GM19351 (cell line): ENCODE measurements around the gene VANGL2.

Experiments
- ATAC-seq: cut with Tn5 transposase; IDR thresholded peaks from one replicate; pipeline ENCODE4 v1.9.1; 2021; ENCODE audit warnings: mild to moderate bottlenecking, moderate library complexity; ENCODE audit not compliant: unreplicated experiment

Gene VANGL2

DNA sequence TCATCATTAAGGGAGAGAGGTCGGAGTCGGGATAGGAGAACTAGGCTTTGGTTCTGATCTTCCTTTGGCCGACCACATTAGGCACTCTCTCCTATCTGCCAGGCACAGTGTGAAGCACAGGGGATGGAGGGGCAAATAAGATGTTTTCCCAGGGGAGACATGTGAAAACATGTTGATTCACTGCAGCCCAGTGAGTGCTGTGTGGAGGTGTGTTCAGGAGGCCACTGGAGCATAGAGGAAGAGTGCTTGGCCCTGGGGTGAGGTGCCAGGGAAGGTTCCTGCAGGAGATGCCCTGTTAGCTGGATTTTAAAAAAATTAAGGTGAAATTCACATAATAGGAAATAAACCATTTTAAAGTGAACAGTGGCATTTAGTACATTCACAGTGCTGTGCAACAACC is 3.7 kb downstream of the VANGL2 start:
- ATAC-seq, result no peak

DNA sequence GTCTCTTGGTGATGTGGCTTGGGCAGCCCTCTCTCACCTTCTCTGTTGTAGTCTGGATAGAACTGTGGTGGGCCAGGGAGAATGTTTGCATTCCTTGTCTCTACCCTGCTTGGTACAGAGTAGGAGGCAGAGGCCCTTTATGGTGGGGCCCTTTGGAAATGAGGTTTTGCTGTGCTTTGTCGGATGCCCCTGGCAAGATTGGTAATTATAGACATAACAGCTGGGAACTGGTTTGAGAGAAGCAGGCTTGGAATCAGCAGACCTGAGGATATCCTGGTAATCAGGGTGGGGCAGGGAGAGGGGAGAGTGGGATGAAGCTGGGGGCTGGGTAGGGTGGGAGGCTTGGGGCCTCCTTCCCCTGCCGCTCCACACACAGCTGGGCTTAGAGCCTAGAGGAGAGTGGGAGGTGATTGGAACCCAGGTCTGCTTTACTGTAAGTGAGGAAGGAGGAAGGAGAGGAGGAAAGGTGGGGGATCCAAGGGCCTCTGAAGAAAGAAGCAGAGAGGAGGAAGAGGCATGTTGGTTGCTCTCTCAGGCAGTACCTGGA is 5.0 kb downstream of the VANGL2 start:
- ATAC-seq, result no peak

DNA sequence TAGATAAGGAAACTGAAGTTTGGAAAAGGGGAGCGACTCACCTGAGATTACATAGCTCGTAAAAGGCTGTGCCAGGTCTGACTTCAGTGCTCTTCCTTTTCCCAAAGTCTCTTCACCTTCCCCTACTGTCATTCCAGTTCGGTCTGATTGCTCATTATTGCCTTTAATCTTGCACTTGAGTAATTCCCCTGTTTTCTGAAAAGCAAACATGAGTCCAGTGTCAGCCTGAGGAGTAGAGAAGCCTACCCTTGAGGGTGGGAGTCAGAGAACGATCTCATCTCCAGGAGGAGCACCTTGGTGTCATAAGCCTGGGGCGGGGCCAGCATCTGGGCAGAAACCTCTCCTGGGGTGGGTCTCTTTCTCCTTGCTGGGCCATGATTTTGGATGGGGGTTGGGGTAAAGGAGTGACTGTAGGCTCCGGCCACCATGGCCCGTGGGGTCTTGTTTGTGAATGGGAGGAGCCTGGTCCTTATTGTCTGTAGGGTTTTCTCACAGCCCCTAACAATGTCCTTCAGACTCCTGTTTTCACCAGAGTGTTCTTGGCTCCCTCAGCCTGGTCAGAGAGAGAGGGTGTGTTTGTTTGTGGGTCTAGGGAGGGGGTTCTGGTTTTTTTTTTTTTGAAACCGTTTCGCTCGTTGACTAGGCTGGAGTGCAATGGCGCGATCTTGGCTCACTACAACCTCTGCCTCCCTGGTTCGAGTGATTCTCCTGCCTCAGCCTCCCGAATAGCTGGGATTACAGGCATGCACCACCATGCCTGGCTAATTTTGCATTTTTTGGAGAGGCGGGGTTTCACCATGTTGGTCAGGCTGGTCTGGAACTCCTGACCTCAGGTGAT is 6.0 kb downstream of the VANGL2 start:
- ATAC-seq, result no peak

DNA sequence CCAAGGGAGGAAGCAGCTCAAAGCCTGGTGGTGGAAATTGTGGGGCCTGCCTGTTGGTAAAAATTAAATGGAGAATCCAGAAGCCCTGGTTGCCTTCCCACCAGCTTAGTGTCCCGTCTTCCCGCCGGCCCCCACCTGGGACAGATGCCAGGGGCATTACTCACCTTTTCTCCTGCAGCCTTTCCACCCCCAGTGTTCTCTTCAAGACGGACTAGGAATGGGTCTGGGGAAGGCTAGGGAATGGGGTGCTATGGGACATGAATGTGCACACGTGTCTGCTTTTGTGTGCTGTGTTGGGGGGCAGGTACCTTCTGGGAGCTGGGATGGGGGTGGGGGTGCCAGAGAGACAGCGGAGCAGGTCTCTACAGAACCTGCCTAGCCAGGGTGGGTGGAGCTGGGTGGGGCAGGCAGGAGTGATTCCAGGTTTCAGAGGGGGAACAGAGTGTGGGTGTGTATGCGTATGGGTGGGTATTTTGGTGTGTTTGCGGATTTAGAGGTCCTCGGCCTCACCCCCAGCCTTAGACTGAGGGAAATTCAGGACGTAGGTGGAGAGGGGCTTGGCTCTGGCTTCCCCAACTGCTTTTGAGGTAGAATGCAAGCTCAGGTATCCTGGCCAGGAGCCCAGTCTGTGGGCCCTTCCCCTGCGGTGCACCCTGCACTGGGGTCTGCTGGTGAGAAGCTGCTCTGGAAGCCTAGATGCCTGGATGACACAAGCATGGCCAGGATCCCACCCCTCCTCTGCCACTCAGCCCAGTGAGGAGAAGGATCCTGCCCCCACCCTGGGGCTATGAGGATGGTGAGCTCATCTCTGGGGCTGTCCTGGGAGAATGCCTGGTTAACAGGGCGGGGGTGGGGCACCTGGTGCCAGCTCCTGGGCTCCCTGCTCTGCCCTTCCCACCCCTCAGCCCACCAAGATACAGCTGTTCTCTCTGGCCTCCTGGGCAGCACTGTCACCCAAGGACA is 7.8 kb downstream of the VANGL2 start:
- ATAC-seq, result no peak

DNA sequence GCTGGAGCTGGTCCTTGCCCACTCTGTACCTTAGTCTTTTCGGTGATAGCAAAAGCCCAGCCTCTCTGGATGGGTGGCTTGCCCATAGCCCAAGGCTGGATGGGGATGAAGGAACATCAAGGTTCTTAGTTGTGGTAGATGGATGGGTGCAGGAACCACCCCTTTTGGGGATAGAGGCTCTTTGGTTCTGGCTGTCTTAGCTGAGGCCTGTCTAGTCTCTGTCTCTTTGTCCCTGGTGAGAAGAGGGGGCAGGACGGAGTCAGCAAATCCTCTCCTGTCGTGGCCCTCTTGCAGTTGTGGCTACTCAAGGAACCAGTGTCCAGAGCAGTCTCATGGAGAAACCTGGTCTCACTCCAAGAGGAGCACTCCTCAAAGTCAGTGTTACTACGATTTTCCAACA is 8.5 kb downstream of the VANGL2 start:
- no peak for ATAC-seq

DNA sequence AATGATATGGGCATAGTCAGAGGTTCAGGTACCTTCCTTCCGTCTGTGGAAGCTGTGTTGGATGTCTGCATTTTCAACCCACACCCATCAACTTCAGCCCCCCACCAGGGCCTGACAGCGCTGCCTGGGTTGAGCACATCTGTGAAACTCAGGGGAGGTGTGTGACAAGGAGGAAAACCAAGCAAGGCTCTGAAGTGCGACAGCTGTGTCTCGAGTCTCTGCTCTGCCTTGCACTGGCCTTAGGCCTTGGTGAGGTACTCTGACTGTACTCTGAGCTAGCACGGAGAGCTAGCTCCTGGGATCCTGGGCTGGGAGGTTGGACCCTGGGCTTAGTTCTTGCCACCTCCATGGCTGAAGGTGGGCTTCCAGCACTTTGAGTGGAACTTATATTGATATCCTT is 9.1 kb downstream of the VANGL2 start:
- no peak for ATAC-seq

DNA sequence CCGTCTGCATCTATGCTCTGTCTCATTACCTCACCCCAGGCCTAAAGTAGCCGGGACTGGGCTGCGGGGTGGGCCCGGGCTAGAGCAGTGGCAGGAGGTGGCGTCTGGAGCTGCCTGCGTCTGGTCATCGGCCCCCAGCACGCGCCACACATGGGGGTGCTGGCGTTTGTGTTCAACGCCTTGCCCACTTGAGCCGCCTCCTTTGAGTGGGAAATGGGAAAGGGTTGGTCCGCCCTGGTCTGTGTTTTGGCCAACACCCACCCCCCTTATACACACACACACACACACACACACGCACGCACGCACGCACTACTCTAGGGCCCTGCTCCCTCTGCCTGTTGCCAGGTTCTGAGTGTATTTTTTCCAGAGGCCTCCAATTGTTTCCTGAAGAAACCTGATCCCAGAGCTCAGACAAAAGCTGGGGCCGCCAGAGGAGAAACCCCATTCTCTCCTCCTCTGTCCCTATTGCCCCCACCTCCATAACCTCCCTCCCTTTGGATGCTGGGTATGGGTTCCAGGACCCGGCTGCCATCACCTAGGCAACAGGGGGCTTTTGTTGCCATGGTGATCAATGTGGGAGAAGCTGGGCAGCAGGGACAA is 10.1 kb downstream of the VANGL2 start:
- no peak for ATAC-seq

DNA sequence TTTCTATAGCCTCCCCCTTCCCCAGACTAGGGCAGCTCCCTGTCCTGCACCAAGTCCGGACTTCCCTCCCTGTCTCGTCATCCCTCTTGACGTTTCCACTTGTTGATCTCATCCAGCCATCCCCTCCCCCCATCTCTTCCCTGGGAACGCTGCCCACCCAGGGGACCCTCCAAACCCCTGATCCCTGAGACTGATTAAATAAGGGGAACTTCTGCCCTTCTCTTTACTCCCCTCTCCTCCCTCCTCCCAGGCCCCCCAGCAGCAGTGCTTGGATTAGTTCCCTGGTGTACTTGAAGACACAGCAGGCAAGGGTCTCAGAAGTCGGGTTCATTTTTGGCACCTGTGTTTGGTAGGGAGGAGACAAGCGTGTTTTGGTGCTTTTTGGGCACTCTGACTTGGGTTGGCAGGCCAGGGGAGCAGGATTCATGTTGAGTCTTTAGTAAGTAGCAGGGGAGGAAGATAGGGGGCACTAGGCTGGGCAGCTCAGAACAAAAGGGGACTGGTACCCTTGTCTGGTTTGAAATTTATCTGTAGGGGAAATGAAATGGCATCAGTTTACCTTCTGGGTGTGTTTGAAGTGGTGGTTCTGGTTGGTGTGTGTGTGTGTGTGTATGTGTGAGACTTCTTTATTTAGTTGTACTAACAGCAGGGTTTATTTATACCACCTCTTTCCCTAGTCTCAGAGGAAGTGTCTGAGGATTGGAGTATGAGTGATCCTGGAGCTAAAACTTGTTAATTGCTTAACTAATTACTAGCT is 11.1 kb downstream of the VANGL2 start:
- no peak for ATAC-seq

DNA sequence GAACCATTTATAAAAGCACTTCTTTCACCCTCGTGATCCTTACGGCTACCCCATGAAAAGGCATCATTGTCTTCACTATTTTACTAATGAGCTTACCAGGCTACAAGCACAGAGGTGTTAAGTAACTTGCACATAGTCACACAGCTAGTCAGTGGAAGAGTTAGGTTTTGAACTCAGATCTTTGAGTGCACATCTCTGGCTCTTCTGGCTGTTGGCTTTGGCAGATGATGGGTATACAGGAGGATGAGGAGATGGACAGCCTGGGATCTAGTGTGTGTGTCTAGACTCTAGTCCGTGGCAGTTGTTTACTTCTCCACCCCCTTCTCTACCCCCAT is 11.6 kb downstream of the VANGL2 start:
- ATAC-seq, result no peak

DNA sequence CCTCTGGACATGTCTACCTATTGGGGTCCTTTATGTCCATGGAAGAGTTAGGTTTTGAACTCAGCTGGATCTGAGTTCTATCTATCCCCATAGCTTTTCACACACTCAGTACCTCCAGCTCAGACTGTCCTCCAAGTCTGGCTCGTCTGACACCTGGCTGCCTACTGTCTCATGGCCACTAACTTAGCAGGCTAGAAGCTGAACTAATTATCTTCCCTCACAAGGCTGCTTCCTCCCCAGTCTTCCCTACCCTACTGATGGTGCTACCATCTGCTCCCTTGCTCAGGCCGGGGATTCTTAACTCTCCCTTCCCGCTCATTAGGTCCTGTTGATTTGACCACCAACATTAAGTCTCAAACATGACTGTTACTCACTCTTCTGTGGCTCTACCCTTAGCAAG is 13.4 kb downstream of the VANGL2 start:
- ATAC-seq, result no peak

DNA sequence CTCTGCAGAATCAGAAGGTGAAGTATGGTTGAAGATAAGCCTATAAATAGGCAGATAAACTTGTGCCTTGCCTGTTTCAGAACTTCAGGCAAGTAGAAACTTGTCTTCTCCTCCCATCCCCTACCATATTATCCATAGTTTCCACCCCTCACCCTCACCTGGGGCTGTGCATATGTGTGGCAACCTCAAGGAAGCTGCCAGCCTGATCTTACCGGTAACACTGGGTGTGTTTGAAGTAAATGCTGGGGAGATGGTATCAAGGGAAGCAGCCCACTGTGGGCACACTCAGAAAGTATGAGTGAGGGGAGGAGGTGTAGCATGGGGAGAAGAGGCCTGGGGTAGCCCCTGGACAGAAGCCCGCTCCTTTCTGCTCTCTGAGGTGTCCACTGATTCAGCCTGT is 14.5 kb downstream of the VANGL2 start:
- ATAC-seq, result no peak

DNA sequence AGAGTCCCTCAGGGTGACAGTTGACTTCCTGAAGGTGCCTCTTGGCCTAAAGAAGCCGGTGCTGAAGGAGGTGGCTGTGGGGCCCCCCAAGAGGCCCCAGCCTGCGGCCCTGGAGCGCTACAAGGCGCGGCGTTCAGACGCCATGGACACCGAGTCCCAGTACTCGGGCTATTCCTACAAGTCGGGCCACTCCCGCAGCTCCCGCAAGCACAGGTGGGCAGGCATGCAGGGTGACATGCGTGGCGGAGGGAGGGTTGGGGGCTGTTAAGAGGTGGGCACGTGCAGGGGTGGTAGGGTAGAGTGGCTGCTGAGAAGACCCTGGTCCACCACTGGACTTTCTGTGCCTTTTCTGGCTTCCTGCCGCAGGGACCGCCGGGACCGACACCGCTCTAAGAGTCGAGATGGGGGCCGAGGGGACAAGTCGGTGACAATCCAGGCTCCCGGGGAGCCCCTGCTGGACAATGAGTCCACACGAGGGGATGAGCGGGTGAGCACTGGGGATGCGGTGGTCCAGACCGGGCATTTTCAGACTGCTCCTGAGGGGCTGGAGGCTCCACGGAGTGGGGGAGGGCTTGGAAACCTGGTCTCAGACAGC is 15.4 kb downstream of the VANGL2 start:
- ATAC-seq, result no peak

DNA sequence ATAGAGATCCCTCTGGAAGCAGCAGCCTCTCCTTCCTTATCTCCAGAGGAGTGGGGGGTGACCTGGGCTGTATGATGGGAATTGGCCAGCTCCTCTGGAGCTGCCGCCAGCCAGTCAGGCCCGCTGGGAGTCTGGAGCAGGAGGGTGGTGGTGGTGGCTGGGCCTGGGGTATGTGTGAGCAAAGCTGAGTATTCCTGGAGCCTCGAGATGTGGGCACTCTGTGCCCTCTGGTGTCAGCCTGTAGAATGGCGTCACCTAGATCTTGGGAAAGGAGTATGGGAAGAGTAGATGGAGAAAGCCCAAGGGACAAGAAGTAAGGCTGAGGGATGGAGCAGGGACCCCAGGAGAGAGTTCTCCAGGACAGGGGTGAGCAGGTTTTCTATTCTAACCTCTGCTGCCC is 16.0 kb downstream of the VANGL2 start:
- ATAC-seq, result no peak

DNA sequence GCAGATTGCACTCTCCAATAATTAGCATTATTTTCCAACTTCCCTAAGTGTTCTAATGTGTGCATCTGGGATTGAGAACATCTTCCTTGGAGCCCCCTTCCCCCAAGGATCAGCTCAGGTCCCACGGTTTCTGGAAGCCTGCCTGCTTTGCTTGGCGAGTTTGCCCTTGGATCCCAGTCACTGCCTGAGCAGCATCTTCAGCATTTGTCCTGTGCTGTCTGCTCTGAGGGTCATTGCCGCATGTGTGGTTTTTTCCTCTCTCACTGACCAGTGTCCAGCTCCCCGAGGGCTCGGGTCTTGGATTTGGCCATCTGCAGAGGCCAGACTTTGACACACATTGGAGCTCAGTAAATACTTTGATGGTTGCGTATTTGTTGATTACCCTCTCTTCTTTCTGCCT is 18.1 kb downstream of the VANGL2 start:
- no peak for ATAC-seq

DNA sequence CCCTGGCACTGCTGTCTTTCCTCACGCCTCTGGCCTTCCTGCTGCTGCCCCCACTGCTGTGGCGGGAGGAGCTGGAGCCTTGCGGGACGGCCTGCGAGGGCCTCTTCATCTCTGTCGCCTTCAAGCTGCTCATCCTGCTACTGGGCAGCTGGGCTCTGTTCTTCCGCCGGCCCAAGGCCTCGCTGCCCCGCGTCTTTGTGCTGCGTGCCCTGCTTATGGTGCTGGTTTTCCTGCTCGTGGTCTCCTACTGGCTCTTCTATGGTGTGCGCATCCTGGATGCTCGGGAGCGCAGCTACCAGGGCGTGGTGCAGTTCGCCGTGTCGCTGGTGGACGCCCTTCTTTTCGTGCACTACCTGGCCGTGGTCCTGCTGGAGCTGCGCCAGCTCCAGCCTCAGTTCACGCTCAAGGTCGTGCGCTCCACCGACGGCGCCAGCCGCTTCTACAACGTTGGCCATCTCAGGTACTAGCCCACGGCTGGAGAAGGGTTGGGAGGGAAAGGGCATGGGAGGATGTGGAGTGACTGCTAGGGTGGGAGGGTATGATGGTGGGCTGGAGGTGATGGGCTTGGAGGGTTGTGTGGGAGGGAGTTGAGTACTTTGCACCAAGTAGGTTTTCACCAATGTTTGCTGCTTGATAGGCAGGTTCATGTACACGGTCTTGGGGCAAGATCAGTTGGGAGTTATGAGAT is 18.9 kb downstream of the VANGL2 start:
- ATAC-seq, result no peak

DNA sequence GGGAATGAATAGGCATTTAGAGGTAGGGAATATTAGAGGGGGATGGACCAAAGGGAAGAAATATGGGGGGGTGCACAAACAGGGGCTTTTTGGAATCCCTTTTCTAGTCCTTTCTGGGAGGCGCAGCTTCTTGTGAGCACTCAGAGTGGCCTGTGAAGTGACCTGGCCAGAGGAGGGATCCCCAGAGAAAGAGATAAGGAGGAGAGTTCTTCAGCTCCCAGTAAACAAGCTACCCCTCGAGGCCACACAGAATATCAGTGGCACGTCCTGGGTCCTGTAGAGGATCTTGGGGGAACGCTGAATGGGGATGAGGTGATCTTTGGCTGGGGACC is 19.4 kb downstream of the VANGL2 start:
- no peak for ATAC-seq

DNA sequence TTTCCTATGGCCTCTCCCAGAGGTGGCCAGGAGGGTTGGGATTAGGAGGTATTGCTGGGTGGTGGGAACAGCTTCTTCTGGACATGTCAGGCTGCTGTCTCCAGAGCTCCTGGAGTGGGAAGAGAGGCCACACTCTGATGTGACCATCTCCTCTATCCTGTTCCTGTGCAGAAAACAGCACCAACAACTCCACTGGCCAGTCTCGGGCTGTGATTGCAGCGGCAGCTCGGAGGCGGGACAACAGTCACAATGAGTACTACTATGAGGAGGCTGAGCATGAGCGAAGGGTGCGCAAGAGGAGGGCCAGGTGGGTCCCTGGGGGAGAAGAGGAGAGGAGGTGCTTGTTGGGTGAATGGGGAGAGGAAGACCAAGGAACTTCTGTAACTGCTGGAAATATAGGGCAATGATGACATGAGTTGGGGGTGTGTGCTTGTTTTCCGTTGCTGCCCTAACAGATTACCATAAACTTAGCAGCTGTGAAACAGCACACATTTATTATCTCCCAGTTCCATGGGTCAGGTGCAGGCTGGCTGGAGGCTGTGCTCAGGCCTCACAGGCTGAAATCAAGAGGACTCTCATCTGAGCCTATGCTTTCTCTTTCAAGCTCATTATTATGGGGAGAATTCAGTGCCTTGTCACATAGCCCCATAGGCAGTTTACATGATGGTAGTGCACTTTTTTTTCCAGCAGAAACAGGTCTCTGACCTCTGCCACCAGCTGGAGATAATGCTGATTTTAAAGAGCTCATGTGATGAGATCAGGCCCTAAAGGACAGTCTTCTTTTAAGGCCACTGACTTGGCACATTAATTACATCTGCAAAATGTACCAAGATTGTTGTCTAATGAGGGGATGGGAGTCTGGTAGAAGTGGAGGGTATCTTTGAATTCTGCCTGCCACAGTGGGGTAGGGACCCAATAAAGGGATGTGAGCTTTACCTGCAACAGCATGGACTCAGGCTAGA is 20.8 kb downstream of the VANGL2 start:
- no peak for ATAC-seq

DNA sequence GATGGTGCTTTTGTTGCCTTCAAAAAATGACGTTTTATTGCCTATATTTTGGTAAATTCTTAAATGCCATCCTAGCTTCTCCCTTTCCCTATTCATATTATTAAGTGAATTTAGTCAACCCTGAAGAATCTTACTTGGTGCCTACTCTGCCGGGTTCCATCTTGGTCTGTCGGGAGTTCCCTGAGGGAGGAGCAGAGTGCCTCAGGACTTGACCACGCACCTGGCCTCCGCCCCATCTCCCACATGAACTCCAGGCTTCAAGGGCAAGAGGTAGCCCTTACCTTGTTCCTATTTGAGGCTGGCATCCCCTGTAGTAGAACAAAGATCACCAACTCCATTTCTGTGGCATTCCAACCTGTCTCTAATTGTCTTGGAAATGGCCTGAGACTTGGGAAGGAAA is 21.5 kb downstream of the VANGL2 start:
- no peak for ATAC-seq

DNA sequence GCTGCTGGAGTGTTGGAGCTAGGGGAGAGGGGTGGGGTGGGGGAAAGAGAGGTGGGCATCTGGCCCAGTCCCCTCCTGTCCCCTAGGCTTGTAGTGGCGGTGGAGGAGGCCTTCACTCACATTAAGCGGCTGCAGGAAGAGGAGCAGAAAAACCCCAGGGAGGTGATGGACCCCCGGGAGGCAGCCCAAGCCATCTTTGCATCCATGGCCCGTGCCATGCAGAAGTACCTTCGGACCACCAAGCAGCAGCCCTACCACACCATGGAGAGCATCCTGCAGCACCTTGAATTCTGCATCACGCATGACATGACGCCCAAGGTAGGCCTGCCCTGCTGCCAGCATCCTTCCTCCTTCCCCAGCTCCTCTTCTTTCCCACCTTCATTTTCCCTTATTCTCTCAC is 23.6 kb downstream of the VANGL2 start:
- ATAC-seq, result no peak
